Measurements from ENCODE around the gene CDK18.

Gene CDK18

GRCh38 chr1:205506409-205507200, 2.1 kb downstream of the CDK18 start:
- no peak for DNase-seq

GRCh38 chr1:205508227-205508714, 3.8 kb downstream of the CDK18 start:
- no peak for DNase-seq

- no peak for DNase-seq
Observed at GRCh38 chr1:205510308-205510950, 6.0 kb downstream of the CDK18 start.

GRCh38 chr1:205510951-205511330, 6.5 kb downstream of the CDK18 start:
- DNase-seq = no peak

GRCh38 chr1:205512059-205513045, 7.9 kb downstream of the CDK18 start:
- no peak for DNase-seq

- DNase-seq = no peak
Observed at GRCh38 chr1:205513774-205514173, 9.3 kb downstream of the CDK18 start.

GRCh38 chr1:205514211-205515142, 10.0 kb downstream of the CDK18 start:
- no peak for DNase-seq

GRCh38 chr1:205515781-205516253, 11.3 kb downstream of the CDK18 start:
- no peak for DNase-seq

- DNase-seq = no peak
Observed at GRCh38 chr1:205516362-205516761, 11.9 kb downstream of the CDK18 start.

- DNase-seq = no peak
Observed at GRCh38 chr1:205517288-205517687, 12.8 kb downstream of the CDK18 start.

- no peak for DNase-seq
Observed at GRCh38 chr1:205517763-205518162, 13.3 kb downstream of the CDK18 start.

GRCh38 chr1:205518661-205519540, 14.4 kb downstream of the CDK18 start:
- DNase-seq = no peak

- DNase-seq = no peak
Observed at GRCh38 chr1:205519541-205520131, 15.2 kb downstream of the CDK18 start.

GRCh38 chr1:205520709-205521108, 16.2 kb downstream of the CDK18 start:
- DNase-seq = no peak

- no peak for DNase-seq
Observed at GRCh38 chr1:205521686-205522085, 17.2 kb downstream of the CDK18 start.

- no peak for DNase-seq
Observed at GRCh38 chr1:205522692-205523091, 18.2 kb downstream of the CDK18 start.

- no peak for DNase-seq
Observed at GRCh38 chr1:205523261-205523890, 18.9 kb downstream of the CDK18 start.

GRCh38 chr1:205523891-205524793, 19.7 kb downstream of the CDK18 start:
- peak; percentile 57 for DNase-seq

- no peak for DNase-seq
Observed at GRCh38 chr1:205524794-205525101, 20.3 kb downstream of the CDK18 start.
